ENCODE results near the gene SLC35C1.
"Not testable (repeated sequence)": the region's sequence is repeated elsewhere in the genome, so short reads cannot be mapped to it uniquely, and the experiment has no call there.

SLC35C1 gene

DNA sequence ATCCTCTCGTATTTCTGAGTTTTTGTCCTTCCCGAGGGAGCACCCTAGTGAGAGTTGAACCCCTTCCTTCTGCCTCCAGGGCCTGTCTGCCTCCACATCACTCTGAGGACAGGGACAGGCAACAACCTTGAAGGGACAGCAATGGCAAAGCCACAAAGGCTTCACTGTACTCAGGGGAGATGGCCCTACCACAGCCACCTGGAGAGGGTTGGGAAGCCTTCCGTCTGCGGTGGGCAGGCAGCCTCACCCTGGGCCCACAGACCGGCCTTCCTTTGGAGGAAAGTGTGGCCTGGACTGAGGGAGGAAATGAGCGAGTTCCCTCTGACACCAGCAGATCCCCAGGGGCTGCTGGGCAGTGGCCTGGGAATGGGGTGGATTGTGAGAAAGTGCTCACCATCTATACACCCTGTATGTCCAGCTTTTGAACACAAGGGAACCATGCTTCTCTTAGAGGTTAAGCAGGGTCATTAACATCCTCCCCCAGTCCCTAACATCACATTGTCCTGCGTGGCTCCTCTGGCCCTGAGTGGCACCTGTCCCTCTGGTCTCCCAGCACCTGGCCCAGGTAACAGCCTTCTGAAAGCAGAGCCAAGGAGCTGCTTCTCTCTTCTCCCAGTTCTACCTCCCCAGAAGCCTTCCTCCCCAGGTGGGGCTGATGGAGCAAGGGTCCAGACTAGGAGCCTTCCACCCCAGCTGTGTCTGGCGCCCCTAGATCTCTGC lies 6.8 kb downstream of the SLC35C1 start:
- DNase-seq: no peak

DNA sequence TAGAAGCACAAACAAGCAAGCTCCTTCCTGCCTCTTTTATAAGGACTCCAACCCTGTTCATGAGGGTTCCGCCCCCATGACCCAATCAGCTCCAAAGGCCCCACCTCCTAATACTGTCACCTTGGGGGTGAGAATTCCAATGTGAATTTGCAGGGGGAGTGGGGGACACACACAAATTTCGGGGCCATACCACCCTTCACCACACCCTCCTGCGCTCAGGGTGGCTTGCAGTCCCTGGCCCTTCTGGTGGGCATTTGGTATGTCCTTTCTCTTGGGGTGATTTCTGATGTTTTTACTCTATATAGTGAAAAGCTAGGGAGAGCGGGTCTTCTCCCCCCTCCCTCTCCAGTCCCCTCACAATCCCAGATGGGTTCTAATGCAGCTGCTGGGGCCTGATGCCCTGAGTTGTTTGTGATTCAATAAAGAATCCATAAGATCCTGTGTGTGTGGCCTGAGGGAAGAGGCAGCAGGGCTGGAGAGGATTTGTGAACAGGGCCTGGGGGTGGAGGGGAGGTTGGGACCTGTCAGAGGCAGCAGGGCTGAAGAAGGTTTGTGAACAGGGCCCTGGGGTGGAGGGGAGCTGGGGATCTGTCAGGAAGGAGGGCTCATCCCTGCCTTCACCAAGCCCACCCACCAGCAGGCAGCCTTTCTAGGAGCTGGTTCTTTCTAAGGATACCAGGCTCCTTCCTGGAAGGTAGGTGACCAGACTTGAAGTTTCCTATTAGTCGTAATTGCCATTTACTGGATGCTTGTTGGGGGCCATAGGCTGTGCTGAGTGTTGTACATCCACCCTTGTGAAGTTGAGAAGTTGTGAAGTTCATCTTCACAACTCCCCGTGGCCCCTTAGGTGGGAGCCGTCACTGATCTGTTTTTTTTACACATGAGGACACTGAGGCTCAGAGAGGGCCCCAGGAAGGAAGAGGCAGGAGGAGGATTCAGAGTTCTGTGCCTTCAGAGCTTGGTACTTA lies 7.9 kb downstream of the SLC35C1 start:
- DNase-seq: no peak

DNA sequence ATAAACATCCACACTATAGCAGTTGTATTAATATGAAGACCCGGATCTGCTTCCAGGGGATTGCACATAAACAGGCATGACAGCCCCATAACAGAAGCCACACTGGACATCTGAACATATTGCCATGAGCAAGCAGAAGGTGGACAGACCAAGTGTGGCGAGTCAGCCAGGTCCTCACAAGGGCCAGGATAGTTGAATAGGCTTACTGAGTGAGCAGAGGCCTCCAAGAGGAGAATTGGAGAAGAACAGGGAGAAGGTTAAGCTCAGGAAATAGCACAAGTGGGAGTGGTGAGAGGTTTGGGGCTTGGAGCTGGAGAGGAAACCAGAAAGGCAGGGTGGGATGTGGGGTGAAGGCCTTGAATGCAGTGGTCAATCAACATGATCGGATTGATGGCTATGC lies 10.8 kb downstream of the SLC35C1 start:
- DNase-seq: no peak

DNA sequence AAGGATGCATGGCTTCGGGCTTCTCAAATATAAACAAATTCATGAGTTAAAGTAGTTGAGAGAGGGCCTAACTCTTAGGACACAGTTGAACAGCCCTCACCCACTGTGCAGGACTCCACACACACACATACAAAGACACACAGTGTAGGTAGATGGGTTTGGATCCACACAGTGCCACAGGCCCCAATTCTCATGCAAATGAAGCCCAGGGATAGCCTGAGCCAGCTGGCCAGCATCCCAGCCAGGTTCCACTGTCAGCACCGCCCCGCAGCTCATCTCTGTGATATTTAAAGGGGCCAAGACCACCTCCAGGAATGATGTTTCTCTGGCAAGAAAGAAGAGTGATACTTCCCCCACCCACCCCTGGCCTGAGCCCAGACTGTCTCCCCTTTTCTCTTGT lies 11.7 kb downstream of the SLC35C1 start:
- no peak for DNase-seq

DNA sequence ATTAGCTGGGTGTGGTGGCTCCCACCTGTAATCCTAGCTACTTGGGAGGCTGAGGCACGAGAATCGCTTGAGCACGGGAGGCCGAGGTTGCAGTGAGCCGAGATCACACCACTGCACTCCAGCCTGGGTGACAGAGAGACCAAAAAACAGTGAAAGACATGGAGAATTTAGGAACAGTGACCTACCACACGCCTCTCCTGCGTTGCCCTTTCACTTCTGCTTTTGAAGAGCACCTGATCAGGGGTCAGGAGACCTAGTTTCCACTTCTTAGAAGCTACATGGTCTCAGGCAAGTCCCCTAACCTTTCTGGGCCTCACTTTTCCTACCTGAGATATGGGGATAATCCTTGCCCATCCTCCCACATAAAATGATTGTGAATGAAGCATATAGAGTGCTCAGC lies 12.2 kb downstream of the SLC35C1 start:
- DNase-seq: no peak

DNA sequence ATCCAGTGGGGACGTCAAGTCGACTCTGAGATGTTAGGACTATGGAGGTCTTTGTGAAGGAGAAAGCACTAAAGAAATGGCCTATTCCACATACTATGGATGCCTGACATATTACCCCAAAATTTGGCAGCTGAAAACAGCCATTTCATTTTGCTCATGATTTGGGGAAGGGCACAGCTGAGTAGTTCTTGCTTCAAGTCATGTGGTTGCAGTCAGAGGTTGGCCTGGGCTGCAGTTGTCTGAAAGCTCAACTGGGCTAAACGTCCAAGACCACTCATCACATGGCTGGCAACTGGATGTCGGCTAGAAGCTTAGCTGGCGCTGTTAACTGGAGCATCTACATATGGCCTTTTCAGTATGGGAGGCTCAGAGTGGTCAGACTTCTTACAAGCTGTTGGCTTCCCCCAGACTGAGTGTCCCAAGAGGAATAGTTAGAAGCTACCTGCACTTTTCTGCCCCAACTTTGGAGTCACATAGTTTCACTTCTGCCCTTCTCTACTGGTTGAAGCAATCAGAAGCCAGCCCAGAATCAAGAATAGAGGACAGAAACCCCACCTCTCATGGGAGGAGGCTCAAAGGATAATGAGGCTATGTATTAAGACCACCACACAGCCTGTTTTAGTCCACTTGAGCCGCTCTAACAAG lies 14.1 kb downstream of the SLC35C1 start:
- no peak for DNase-seq

DNA sequence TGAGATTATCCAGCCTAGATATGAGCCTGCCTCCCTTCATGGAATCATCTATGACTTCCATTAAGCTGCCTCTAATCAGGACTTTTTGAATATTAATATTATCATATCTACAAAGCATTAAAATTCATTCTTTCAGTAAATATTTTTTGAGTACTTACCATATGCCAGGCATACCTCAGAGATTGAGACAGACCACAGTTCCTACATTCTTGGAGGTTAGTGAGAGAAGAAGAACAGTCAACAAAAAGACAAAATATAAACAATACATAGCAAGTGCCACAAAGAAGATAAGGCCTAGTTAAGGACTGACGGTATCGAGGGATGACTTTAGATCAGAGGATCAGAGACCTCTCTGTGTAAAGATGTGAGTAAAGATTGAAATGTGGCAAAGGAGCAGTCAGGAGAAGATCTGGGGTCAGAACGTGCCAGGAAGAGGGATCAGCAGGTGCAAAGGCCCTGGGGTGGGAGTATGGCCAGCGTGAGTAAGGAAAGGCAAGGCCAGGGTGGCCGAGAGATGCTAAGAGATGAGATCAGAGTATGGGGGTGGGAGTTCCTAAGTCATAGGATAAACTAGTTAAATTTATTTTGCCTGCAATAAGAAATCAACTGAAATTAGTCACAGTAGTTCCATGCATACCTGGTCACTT lies 15.4 kb downstream of the SLC35C1 start:
- DNase-seq: no peak

DNA sequence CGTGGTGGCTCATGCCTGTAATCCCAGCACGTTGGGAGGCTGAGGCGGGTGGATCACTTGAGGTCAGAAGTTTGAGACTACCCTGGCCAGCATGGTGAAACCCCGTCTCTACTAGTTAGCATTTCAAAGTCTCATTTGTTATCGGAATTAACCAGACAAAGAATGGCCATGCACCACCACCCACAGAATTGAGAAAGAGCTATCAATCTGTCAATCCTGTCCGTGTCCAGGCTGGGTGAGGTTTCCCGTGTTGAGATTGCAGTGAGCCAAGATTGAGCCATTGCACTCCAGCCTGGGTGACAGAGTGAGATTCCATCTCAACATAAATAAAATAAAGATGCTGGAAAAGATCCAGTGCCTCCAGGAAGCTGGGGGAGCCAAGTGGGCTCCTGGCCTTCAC lies 21.5 kb downstream of the SLC35C1 start:
- not testable (repeated sequence) for DNase-seq

DNA sequence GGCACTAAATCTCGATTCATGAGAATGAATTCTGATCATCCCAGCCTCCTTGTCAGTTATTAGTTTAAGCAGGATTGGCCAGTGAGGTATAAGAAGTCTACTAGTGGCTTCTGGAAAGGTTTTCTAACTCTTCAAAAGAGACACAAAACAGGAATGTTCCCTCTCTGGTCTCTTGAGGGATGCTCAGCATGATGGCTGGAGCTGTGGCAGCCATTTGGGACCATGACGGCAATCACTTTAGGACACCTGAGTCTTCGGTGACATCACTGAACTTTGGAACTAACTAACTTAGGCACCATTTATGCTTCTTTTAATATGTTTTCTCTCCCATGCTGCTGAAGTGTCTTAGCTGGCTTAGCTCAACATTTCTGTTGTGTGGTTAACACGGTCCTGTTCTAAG lies 22.2 kb downstream of the SLC35C1 start:
- DNase-seq: no peak

DNA sequence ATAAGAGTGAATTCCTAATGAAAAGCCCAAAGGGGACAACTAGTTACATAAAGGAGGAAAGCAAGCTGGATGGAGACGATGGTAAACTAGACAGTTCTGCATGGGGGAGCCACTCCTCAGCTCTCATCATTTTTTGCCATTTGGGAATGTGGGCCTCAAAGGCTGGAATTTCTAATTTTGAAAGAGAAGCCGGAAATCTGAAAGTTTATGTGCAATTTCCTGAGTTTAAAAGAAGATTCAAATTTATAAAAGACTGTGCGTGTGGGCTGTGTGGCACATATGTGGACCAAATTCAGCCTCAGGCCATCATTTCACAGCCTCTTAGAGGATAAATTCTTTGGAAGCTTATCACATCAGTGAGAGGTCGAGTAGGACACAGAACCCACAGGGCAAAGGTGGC lies 24.0 kb downstream of the SLC35C1 start:
- no peak for DNase-seq

DNA sequence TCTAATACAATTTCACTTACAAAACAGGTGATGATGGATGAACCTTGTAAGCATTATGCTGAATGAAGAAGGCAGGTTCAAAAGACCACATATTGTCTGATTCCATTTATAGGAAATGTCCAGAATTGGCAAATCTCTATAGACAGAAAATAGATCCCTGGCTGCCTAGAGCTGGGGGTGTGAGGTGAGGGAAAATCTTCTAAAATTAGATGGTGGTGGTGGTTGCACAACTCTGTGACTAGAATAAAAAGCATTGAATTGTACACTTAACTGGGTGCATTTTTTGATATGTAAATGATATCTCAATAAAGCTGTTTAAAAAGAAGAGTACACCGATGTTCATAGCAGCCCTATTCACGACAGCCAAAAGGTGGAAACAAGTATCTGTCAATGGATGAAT lies 25.6 kb downstream of the SLC35C1 start:
- DNase-seq: no peak

DNA sequence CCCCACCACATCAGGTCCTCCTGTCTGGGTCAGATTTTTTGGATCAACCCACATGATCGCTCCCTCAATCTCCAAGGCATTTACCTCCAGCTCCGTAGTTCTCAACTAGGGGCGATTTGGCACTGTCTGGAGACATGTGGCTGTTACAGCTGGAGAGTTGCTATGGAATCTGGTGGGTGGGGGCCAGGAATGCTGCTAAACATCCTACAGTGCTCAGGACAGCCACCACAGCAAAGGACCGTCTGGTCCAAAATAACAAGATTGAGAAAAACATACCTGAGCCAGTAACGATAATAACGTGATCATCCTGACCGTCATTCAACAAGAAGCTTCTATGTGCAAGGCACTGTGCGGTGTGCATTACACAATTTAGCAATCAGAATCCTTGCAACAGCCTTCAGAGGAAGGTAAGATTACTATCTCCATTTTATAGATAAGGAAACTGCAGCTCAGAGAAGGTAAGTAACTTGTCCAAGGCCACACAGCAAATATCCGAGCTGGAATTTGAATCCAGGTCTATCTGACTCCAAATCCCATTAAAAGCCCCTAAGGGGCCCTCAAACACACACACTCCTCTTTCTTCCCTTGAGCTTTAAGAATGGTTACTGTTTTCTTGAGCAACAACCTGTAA lies 28.0 kb downstream of the SLC35C1 start:
- DNase-seq: no peak

DNA sequence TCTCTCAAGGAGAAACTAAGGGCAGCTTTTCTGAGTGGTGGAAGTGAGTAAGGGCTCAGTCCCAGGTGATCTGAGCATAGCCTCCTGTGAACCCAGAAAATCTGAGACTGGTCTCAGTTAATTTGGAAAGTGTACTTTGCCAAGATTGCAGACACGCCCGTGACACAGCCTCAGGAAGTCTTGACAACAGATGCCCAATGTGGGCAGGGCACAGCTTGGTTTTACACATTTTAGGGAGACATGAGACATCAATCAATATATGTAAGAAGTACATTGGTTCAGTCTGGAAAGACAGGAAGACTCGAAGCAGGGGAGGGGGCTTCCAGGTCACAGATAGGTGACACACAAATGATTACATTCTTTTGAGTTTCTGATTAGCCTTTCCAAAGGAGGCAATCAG lies 28.8 kb downstream of the SLC35C1 start:
- DNase-seq: no peak

DNA sequence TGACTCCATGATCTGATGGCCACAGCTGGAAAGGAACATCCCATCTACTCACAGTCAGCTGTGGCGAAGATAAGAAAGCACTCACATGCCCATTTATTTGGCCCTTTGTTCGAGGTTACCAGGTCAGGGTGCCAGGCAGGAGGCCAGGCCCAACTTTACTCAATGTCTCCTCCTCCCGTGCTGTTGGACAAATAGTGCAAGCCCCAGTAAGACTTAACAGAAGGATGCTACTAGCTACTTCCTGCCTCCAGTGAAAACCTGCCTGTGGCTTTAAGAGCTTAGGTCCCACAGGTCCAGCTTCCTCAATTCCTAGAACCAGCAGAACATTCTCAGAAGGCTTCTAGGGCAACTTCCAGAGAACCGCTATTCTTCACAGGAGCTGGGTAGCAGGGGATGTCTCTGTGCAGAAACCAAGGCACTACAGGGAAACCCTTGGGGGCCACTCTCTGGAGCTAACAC lies 29.4 kb downstream of the SLC35C1 start:
- no peak for DNase-seq

DNA sequence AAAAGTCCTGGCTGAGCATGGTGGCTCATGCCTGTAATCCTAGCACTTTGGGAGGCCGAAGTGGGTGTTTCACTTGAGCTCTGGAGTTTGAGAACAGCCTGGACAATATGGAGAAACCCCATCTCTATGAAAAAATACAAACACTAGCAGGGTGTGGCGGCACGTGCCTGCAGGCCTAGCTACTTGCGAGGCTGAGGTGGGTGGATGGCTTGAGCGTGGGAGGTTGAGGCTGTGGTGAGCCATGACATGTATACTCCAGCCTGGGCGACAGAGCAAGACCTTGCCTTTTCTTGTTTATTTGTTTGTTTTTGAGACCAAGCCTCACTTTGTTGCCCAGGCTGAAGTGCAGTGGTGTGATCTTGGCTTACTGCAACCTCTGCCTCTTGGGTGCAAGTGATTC lies 34.3 kb downstream of the SLC35C1 start:
- DNase-seq: no peak

DNA sequence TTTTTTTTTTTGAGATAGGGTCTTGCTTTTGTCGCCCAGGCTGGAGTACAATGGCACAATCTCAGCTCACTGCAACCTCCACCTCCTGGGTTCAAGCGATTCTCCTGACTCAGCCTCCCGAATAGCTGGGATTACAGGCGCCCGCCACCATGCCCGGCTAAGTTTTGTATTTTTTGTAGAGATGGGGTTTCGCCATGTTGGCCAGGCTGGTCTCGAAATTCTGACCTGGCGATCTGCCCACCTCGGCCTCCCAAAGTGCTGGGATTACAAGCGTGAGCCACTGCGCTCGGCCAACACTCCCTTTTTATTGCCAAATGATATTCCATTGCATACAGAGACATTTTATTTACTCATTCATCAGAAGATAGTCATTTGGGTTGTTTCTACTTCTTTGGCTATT lies 35.3 kb downstream of the SLC35C1 start:
- DNase-seq: not testable (repeated sequence)

DNA sequence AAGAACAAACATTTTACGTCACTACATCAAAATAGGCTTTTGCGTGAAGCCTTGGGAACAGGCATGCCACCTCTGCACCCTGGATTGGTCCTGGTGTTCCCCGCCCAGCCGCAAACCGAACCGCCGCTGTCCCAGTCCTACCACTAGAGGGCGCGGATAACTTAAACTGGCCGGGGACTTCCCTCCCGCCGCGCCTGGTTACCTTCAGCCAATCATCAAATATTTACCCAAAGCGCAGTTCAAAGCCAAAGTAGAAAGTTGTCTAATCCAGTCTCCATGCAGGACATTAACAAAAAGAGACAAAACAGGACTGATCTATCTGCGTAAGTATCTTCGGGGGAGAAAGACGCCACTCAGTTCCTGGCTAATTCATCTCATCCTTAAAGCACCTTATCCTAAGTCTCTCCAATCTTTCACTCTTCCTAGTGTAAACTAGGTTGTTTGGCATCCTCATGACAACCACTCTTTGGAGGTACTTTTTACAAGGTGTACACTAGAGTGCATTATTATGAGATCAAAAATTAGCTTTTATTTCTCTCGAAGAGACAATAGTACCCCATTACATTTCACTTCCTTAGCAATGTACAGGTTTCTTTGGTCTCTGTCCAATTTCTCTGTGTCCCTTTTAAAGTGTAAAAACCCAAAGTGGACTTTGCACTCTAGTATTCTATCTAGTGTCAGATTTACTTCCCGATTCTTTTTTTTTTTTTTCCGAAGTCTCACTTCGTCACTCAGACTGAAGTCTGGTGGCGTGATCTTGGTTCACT lies 38.4 kb downstream of the SLC35C1 start:
- peak; percentile 89 for DNase-seq

DNA sequence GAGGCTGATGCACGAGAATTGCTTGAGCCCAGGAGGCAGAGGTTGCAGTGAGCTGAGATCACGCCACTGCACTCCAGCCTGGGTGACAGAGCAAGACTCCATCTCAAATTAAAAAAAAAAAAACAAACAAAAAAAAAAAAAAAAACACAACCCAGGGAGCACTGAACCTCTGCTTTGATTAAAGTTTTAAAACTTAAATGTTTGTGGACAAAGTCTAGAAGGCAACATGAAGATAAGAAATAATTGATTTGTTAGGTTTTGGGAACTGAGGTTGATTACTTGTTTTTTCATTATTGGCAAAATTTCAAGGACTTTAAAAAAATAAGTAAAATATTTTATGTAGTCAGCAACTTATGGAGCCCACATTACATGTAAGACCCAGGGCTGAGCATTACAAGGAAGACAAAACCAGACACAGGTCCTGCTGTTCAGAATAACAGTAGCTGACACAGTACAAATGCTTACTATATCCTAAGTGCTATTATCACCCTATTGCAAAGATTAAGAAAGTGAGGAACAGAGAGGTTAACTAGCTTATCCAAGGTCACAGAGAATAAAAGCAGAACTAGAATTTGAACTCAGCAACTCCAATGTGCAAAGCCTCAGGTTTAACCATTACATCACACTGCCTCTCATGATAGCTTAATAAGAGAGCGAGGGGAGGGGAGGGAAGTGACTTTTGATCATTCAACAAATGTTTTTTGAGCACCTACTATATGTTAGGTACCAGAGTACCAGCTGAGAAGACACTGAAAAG lies 40.1 kb downstream of the SLC35C1 start:
- no peak for DNase-seq

DNA sequence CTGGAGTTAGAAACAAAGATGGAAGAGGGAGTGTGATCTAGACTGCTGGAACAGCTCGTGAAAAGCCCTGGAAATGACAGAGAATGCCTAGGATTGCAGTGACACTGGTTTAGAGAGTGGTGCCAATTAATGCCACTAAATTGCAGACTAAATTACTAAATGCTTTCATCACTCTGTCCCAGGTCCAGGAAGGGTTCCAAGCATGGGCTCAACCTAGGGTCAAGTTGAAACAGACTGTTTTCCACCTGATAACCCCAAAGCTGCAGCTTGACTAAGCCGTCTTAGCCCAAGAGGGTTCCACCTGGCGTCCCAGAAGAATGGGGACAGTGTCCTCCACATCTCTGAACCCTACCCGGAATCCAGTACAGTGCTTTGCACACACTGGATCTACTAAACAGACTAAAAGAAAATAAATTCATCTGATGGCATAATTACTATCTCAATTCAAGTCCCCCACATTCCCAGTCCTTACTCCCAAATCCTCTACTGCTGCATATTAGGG lies 41.3 kb downstream of the SLC35C1 start:
- DNase-seq: no peak
